ENCODE measurements around the gene ZNF618.

DNA sequence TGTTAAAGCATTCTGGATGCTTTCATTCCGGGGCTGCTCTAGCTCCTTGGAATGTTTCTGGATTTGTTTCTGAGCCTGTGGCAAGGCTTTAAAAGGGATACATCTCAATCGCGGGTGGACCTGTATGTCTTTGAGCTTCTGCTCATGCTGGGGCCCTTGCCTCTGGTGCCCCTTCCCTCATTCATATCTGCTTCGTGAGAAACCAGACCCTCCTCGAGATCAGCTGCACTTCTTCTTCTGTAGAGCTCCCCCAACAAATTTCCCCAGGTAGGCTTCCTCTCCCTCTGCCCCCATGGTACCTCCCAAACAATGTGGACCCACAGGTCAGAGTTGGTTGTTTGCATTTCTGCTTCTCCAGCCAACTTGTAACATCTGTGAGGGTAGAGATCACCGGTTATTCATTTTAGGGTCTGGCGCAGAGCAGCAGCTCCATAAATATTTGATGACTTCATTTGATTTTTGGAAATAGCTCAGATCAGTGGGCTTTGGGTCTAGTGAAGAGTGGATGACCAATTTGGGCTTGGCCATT lies 6.6 kb downstream of the ZNF618 start:
- no peak for TF ChIP-seq POLR2AphosphoS5 (IDR thresholded peaks at IDR 0.05)
- TF ChIP-seq, protein P1, sequence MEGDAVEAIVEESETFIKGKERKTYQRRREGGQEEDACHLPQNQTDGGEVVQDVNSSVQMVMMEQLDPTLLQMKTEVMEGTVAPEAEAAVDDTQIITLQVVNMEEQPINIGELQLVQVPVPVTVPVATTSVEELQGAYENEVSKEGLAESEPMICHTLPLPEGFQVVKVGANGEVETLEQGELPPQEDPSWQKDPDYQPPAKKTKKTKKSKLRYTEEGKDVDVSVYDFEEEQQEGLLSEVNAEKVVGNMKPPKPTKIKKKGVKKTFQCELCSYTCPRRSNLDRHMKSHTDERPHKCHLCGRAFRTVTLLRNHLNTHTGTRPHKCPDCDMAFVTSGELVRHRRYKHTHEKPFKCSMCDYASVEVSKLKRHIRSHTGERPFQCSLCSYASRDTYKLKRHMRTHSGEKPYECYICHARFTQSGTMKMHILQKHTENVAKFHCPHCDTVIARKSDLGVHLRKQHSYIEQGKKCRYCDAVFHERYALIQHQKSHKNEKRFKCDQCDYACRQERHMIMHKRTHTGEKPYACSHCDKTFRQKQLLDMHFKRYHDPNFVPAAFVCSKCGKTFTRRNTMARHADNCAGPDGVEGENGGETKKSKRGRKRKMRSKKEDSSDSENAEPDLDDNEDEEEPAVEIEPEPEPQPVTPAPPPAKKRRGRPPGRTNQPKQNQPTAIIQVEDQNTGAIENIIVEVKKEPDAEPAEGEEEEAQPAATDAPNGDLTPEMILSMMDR (IDR thresholded peaks at IDR 0.05), result no peak

Measured in prostate gland (tissue), 2 donors.